ENCODE data around the gene DPPA5.
"Not testable (repeated sequence)": the region's sequence is repeated elsewhere in the genome, so short reads cannot be mapped to it uniquely, and the experiment has no call there.

The DPPA5 gene, protein sequence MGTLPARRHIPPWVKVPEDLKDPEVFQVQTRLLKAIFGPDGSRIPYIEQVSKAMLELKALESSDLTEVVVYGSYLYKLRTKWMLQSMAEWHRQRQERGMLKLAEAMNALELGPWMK

DNA sequence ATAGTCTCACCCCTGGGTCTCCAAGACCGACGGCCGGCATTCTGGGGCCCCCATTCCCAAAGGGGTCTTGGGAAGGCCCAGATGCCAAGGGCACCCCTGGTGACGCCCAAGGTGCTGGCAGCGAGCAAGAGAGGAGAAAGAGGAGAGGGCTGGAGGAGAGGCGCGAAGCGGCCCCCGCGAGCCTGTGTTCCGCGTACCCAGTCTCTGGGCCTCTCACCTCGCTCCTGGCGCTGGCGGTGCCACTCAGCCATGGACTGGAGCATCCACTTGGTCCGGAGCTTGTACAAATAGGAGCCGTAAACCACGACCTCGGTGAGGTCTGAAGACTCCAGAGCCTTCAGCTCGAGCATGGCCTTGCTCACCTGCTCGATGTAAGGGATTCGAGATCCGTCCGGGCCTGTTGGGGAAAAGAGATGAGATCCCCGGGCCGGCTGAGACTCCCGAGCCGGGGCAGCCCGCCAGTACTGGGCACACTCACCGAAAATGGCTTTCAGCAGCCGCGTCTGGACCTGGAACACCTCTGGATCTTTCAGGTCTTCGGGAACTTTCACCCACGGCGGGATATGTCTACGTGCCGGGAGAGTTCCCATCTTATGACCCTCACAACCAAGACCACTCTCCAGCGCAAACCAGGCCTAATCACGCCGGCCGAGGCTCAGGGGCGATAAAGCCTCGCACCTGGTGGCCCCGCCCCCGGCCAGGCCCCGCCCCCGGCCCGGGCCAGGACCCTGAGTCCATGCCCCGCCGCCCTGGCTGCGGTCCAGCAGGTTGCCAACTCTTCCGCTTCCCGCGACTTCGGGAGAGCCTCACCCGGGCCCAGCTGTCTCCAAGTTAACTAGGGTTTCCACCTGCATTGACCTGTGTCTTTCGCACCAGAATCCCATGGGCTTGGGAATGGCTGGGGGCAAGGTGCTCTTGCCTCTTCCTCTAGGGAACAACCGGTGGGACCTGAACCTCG is at the start of gene DPPA5:
DPPA5 (minus strand) TSS at position 641 of the 958 bp plus-strand sequence; CDS start at position 590, 51 bp downstream.
- no peak for DNase-seq

DNA sequence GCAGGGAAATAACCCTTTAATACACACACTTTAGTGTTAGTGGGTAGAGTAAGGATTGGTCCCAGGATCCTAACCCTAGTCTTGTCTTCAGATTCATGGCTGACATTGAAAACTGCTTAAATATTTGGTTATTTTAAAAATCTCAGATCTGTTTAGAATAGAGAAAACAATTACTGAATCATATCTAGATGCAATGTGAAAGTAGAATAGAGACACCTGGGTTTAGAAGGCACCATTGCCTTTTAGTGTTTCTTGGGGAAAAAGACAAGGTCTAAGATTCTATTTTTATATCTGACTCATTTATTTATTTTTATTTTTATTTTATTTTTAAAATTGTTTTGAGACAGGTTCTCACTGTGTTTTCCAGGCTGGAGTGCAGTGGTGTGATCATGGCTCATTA is 46.6 kb upstream of the DPPA5 start:
- no peak for DNase-seq

DNA sequence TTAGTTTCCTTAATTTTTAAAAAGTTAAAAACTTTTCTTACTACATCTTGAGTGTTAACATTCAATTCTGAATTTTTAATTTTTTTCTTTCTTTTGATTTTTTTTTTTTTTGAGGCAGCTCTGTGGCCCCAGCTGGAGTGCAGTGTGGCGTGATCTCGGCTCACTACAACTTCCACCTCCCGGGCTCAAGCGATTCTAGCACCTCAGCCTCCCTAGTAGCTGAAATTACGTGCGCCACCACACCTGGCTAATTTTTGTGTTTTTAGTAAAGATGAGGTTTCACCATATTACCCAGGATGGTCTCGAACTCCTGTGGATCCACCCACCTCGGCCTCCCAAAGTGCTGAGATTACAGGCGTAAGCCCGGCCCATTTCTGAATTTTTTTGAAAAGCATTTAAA is 41.8 kb upstream of the DPPA5 start:
- no peak for DNase-seq

GRCh38 chr6:73394577-73395354 is 40.7 kb upstream of the DPPA5 start, which contains the start of gene DDX43:
Gene DDX43 (plus strand): TSS chr6:73394828. CDS start chr6:73394906, 78 bp downstream.
- DNase-seq = peak; percentile 18 to 33

- DNase-seq = no peak
Measured at GRCh38 chr6:73393278-73393677, 39.2 kb upstream of the DPPA5 start.

GRCh38 chr6:73392188-73392587 is 38.1 kb upstream of the DPPA5 start:
- not testable (repeated sequence) for DNase-seq

GRCh38 chr6:73391675-73392074 is 37.6 kb upstream of the DPPA5 start:
- no peak for DNase-seq

GRCh38 chr6:73389854-73390253 is 35.8 kb upstream of the DPPA5 start:
- no peak for DNase-seq

- peak; percentile 67 to 74 for DNase-seq
Measured at GRCh38 chr6:73388800-73389512, 34.9 kb upstream of the DPPA5 start.

DNA sequence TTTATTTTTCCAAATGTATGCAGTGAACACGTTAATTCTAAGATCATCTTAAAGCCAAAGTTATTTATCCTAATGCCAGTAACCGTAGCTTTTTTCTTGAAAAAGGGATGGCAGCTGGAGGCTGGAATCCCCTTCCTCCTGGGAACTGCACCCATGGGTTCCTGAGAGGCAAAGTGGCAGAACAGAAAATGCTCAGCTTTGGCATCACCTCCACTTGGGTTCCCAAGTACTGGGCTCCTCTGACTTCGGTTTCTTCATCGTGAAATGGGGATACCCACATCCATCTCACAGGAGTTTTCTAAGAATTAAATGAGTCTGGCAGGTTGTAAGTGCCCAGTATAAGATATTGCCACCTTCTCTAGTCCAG is 34.3 kb upstream of the DPPA5 start:
- DNase-seq = no peak

- DNase-seq = no peak
Measured at GRCh38 chr6:73382462-73383113, 28.5 kb upstream of the DPPA5 start.

GRCh38 chr6:73381531-73381930 is 27.5 kb upstream of the DPPA5 start:
- DNase-seq = not testable (repeated sequence)

DNA sequence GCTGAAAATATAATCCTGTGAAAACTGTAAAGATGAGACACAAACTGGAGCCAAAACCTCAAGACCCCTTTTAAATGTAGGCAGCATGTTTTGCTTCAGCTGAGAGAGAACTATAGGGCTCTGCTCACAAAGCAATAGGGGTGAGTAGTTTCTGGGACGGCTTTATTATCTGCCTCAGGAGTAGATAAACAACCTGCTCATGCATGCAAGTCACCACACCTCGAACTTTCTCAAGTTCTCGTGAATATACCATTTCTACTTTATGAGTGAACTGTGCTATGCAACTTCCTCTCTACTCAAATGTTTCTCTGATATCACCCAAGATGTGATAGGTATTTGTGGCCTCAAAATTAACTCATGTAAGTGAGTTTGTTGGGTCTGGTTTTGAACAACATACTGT is 23.1 kb upstream of the DPPA5 start:
- DNase-seq = no peak

- DNase-seq = no peak
Measured at GRCh38 chr6:73375216-73375615, 21.1 kb upstream of the DPPA5 start.

GRCh38 chr6:73372516-73372915 is 18.4 kb upstream of the DPPA5 start:
- DNase-seq = no peak

GRCh38 chr6:73371984-73372383 is 17.9 kb upstream of the DPPA5 start:
- DNase-seq = no peak

DNA sequence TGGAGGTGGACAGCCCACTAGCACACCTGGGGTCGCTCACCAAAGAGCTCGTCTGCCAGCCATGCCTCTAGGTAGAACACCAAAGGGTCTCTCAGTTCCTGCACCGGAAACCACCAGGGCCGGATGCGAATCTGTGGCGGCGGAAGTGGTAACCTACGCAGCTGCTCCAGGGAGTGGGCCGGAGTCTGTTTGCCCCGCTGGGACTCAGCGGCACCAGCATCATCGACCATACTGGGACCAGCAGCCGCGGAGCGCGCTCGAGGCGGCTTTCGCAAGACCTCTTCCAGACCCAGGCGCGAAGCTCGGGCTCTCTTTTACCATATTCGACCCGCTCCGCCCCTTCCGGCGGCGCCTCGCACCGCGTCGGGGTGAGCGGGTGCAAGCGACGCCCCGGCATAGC is 15.5 kb upstream of the DPPA5 start, which contains the start of gene OOEP:
OOEP (minus strand) TSS at position 335 of the 400 bp plus-strand sequence; CDS start at position 230, 105 bp downstream.
- DNase-seq = no peak

DNA sequence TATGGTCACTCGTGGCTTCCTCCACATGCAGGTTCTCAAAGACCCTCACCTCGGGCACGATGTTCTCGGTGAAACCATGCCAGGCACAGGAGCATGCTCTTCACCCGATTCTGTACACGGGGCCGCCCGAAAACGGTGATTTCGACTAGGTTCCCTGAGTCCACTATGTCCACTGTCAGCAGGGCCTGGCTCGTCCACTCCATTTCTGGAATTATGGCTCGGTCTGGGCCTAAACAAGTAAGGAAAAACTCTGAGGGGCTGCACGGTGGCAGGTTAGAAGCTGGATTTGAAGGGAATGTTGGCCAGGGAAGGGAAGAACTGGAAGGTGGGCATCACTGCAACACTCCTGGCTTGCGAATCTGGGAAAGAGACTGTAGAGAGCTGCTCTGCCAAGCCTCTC is 15.1 kb upstream of the DPPA5 start:
- DNase-seq = no peak

GRCh38 chr6:73368675-73369074 is 14.6 kb upstream of the DPPA5 start:
- no peak for DNase-seq

DNA sequence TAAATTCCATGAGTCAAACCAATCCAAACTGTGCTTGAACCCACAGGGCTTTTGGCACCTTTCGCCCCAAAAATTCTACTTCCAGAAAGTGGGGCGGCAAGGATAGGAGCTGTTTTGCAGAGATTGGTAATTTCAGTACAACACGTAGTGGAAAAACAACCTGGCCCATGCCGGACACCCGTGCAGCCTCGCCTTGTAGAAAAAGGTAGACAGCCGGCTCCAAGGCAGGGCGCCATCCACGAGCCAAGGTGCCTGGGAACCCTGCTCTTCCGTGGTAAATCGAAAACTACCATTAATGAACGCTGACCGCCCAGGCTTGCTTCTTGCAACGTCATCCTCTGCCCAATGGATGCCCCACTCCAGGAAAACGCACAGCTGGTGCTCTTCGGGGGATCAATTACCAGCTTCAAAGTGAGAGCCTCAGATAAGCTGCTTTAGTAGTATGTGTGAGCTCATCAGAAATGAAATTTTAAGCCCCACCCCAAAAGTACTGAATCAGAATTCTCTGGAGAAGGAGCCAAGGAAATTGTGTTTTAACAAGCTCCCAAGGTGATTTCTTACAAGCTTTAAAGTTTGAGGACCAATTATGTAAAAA is 13.8 kb upstream of the DPPA5 start:
- no peak for DNase-seq

GRCh38 chr6:73364549-73364948 is 10.5 kb upstream of the DPPA5 start:
- DNase-seq = no peak

- no peak for DNase-seq
Measured at GRCh38 chr6:73364121-73364520, 10.0 kb upstream of the DPPA5 start.
